Measurements from ENCODE around the gene BRD1. TPM values are rescaled to one million over a fixed set of nuclear protein-coding genes. Genes with fewer than 3 reads are reported as not detected.

Gene BRD1
- total RNA-seq, 1 donor from 2014 or later: 64.1 TPM

DNA sequence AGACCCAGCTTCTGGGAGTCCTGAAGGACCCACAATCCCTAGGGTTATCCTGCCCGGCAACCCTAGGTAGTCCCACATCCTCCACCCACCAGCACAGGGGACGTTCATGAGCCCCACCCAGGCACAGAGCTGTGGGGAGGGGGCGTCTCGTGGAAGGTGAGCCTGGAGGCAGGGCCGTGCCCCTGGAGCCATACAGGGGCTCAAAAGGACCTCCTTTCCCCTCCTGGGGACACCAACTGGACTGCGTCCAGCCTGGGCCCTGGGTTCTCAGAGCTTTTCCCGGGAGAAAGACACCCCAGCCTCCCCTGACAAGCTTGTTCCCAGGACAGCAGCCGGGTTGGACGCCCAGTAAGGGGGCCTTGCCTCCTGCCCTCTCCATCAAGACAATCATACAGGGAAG lies 78.4 kb downstream of the BRD1 start:
- Mint-ChIP-seq H3K27me3 (ENCODE audit: low read depth) (no peaks in the 10 kb centered on the region), H3K9me3 (peaks cover 31% of the 10 kb centered on the region), H3K36me3 (peaks cover 1% of the 10 kb centered on the region), H3K4me3 (no peak overlapping the region), H3K27ac (no peak overlapping the region), H3K4me1 (no peaks in the 10 kb centered on the region)
- TF ChIP-seq, protein P1, sequence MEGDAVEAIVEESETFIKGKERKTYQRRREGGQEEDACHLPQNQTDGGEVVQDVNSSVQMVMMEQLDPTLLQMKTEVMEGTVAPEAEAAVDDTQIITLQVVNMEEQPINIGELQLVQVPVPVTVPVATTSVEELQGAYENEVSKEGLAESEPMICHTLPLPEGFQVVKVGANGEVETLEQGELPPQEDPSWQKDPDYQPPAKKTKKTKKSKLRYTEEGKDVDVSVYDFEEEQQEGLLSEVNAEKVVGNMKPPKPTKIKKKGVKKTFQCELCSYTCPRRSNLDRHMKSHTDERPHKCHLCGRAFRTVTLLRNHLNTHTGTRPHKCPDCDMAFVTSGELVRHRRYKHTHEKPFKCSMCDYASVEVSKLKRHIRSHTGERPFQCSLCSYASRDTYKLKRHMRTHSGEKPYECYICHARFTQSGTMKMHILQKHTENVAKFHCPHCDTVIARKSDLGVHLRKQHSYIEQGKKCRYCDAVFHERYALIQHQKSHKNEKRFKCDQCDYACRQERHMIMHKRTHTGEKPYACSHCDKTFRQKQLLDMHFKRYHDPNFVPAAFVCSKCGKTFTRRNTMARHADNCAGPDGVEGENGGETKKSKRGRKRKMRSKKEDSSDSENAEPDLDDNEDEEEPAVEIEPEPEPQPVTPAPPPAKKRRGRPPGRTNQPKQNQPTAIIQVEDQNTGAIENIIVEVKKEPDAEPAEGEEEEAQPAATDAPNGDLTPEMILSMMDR (IDR thresholded peaks at IDR 0.05; ENCODE audit: unreplicated experiment): no peak
- DNase-seq (ENCODE audit: low spot score in 2 of 2, unreplicated experiment in 2 of 2): no peak

DNA sequence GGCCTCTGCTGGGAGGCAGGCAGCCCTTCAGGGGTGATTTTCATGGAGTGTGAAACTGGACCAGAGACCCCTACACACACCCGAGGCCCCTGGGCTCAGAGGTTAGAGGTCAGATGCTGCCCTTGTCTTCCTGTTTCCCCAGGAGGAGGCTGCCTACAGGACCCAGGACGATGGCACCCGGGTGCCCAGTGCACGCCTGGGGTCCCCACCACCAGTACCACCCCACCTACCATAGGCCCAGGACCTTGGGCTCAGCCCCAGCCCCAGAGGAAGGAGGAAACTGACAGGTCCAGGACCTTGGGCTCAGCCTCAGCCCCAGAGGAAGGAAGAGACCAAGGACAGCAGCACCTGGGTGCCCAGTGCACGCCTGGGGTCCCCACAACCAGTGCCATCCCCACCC lies 79.2 kb downstream of the BRD1 start:
- H3K4me3 Mint-ChIP-seq: no peak overlapping the region
- no peaks in the 10 kb centered on the region for H3K4me1 Mint-ChIP-seq
- H3K27me3 Mint-ChIP-seq (ENCODE audit: low read depth): no peaks in the 10 kb centered on the region
- peaks cover 38% of the 10 kb centered on the region for H3K9me3 Mint-ChIP-seq
- no peak for DNase-seq (ENCODE audit: low spot score in 2 of 2, unreplicated experiment in 2 of 2)
- TF ChIP-seq, protein P1 (IDR thresholded peaks at IDR 0.05; ENCODE audit: unreplicated experiment): no peak
- peaks cover 1% of the 10 kb centered on the region for H3K36me3 Mint-ChIP-seq
- no peak overlapping the region for H3K27ac Mint-ChIP-seq

DNA sequence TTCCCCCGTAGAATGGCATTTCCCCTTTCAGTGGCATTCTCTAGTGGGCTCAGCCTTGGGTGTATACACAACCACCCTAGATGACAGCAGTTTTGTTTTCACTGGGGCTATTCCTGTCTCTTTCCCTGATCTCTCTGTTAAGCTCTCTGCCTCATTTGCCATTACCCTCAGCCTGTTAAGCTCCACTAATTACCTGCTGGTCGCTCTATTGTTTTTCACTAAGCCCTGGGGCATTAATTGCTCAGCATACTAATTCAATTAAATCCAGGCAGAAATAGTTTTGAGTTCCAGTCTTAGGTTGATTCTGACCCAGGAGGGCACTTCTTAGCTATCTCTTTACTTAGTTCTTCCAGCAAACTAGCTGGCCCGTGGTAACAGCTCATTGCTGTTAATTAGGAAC lies 80.0 kb downstream of the BRD1 start:
- Mint-ChIP-seq H3K27me3 (ENCODE audit: low read depth) (no peaks in the 10 kb centered on the region), H3K4me3 (no peak overlapping the region), H3K27ac (no peak overlapping the region), H3K36me3 (peaks cover 1% of the 10 kb centered on the region), H3K4me1 (no peaks in the 10 kb centered on the region), H3K9me3 (peaks cover 45% of the 10 kb centered on the region)
- no peak for DNase-seq (ENCODE audit: low spot score in 2 of 2, unreplicated experiment in 2 of 2)
- TF ChIP-seq, protein P1 (IDR thresholded peaks at IDR 0.05; ENCODE audit: unreplicated experiment): no peak

DNA sequence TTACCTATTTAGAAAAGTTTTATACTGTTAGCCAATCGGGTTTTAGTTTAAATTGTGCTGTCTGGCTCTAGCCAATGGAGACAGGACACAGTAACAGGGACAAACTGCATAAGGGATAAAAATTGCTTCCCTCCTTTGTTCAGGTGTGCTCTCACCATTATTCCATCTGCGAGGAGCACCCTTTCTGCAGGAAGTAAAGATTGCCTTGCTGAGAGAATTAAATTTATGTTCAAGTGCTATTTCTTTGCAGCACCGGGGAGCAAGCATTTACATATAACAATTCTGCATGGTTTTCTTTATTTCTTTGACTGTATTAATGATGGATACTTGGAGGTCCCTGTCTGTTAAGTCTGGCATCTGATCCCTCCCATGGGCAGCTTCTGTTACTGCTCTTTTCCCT lies 80.5 kb downstream of the BRD1 start:
- peaks cover 1% of the 10 kb centered on the region for H3K36me3 Mint-ChIP-seq
- H3K4me3 Mint-ChIP-seq: no peak overlapping the region
- no peaks in the 10 kb centered on the region for H3K27me3 Mint-ChIP-seq (ENCODE audit: low read depth)
- H3K9me3 Mint-ChIP-seq: peaks cover 47% of the 10 kb centered on the region
- no peak for DNase-seq (ENCODE audit: low spot score in 2 of 2, unreplicated experiment in 2 of 2)
- no peaks in the 10 kb centered on the region for H3K4me1 Mint-ChIP-seq
- TF ChIP-seq, protein P1 (IDR thresholded peaks at IDR 0.05; ENCODE audit: unreplicated experiment): no peak
- H3K27ac Mint-ChIP-seq: no peak overlapping the region

DNA sequence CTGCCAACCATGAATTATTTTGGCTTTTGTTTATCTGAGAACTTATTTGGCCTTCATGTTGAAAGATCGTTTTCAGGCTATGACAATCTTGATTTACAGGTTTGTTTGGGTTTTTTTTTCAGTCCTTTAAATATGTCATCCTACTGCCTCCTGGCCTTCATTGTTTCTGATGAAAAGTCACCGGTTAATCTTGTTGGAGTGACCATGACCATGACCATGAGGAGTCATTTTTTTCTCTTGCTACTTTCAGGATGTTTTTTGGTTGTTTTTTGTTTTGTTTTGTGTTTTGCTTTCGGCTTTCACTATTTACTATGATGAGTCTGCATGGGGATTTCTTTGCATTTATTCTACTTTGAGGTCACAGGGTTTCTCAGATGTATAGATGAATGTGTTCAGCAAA lies 81.6 kb downstream of the BRD1 start:
- TF ChIP-seq, protein P1 (IDR thresholded peaks at IDR 0.05; ENCODE audit: unreplicated experiment): no peak
- Mint-ChIP-seq H3K27me3 (ENCODE audit: low read depth) (no peaks in the 10 kb centered on the region), H3K27ac (no peak overlapping the region), H3K4me1 (no peaks in the 10 kb centered on the region), H3K4me3 (no peak overlapping the region), H3K9me3 (peaks cover 54% of the 10 kb centered on the region), H3K36me3 (peaks cover 1% of the 10 kb centered on the region)
- no peak for DNase-seq (ENCODE audit: low spot score in 2 of 2, unreplicated experiment in 2 of 2)

DNA sequence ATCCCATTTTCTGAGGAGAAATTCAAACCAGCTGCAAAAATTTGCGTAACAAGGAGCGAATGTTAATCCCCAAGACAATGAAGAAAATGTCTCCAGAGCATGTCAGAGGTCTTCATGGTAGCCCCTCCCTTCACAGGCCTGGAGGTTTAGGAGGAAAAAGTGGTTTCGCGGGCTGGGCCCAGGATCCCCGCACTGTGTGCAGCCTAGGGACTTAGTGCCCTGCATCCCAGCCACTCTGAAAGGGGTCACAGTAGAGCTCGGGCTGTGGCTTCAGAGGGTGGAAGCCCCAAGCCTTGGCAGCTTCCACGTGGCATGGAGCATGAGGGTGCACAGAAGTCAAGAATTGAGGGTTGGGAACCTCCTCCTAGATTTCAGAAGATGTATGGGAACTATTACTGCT lies 87.4 kb downstream of the BRD1 start:
- Mint-ChIP-seq H3K27me3 (ENCODE audit: low read depth) (peaks cover 4% of the 10 kb centered on the region), H3K4me3 (no peak overlapping the region), H3K4me1 (no peaks in the 10 kb centered on the region), H3K36me3 (no peaks in the 10 kb centered on the region), H3K9me3 (peaks cover 60% of the 10 kb centered on the region), H3K27ac (no peak overlapping the region)
- TF ChIP-seq, protein P1 (IDR thresholded peaks at IDR 0.05; ENCODE audit: unreplicated experiment): no peak
- no peak for DNase-seq (ENCODE audit: low spot score in 2 of 2, unreplicated experiment in 2 of 2)
